ENCODE data around the gene CDKN2D.
A peak's percentile ranks its signal among the peaks of the same experiment; 100 is the strongest.

Gene CDKN2D

GRCh38 chr19:10517760-10518443 lies 50.9 kb downstream of the CDKN2D start:
- peak; percentile 28 for DNase-seq
- peak overlapping the region; percentile 48 for H3K4me3 Mint-ChIP-seq
- no peaks in the 10 kb centered on the region for H3K9me3 Mint-ChIP-seq
- CTCF ChIA-PET, result interaction anchor here (1.0 to 1.2 kb wide), 3 partner anchors 9 to 182 kb away, joined by 3 read pairs; no protein-coding TSS in a partner anchor
- peaks cover 98% of the 10 kb centered on the region for H3K27me3 Mint-ChIP-seq
- H3K27ac Mint-ChIP-seq, result peak overlapping the region; percentile 6
- peaks cover 2% of the 10 kb centered on the region for H3K36me3 Mint-ChIP-seq
- peaks cover 37% of the 10 kb centered on the region for H3K4me1 Mint-ChIP-seq

- H3K36me3 Mint-ChIP-seq, result peaks cover 2% of the 10 kb centered on the region
- peaks cover 99% of the 10 kb centered on the region for H3K27me3 Mint-ChIP-seq
- H3K4me1 Mint-ChIP-seq, result peaks cover 37% of the 10 kb centered on the region
- peak; percentile 44 for DNase-seq
- H3K27ac Mint-ChIP-seq, result peak within 1 kb of the TSS; percentile 6
- CTCF ChIA-PET, result interaction anchor here (1.0 to 1.2 kb wide), 2 partner anchors 9 to 99 kb away, joined by 3 read pairs; no protein-coding TSS in a partner anchor
- H3K9me3 Mint-ChIP-seq, result no peaks in the 10 kb centered on the region
- H3K4me3 Mint-ChIP-seq, result peak within 1 kb of the TSS; percentile 48
Observed at GRCh38 chr19:10517361-10517759, 51.4 kb downstream of the CDKN2D start, which contains the start of gene S1PR5. Gene S1PR5 (minus strand): TSS chr19:10517447. CDS start chr19:10515011, 2,436 bp downstream.

- DNase-seq, result peak; percentile 23
- CTCF ChIA-PET, result interaction anchor here (0.5 to 1.2 kb wide), 3 partner anchors 8 to 23 kb away, joined by 3 to 4 read pairs (median 3); no protein-coding TSS in a partner anchor
- Mint-ChIP-seq H3K36me3 (peaks cover 2% of the 10 kb centered on the region), H3K27me3 (peaks cover 99% of the 10 kb centered on the region), H3K4me1 (peaks cover 37% of the 10 kb centered on the region), H3K27ac (no peak overlapping the region), H3K9me3 (no peaks in the 10 kb centered on the region), H3K4me3 (peak overlapping the region; percentile 31)
Observed at GRCh38 chr19:10516671-10517286, 52.0 kb downstream of the CDKN2D start.

All from activated naive CD4-positive, alpha-beta T cell treated with anti-CD3 and anti-CD28 coated beads, Interleukin-2, amount 10 ng/mL, durations not matched to agents 7 days and 5 days (primary cell).